ENCODE data around the gene WDR48. TPM values are rescaled to one million over a fixed set of nuclear protein-coding genes. Genes with fewer than 3 reads are reported as not detected.

The WDR48 gene
- total RNA-seq, 1 donor: 39.8 TPM

GRCh38 chr3:39140341-39140971, 88.6 kb downstream of the WDR48 start:
- Histone ChIP-seq H3K4me1 (ENCODE audit: insufficient read depth, low read length) (peaks cover 13% of the 10 kb centered on the region), H3K4me2 (ENCODE audit: insufficient read depth, low read length) (no peak overlapping the region), H3K27me3 (ENCODE audit: insufficient read depth, low read length) (no peaks in the 10 kb centered on the region), H3K79me2 (ENCODE audit: insufficient read depth, low read length) (peaks cover 52% of the 10 kb centered on the region), H4K20me1 (ENCODE audit: insufficient read depth, low read length) (peaks cover 33% of the 10 kb centered on the region), H3K9me3 (ENCODE audit: low read depth, low read length) (no peaks in the 10 kb centered on the region), H3K27ac (ENCODE audit: low read depth, low read length) (no peak overlapping the region), H3K36me3 (ENCODE audit: insufficient read depth, low read length) (peaks cover 59% of the 10 kb centered on the region), H3K4me3 (ENCODE audit: insufficient read depth, low read length) (no peak overlapping the region), H2AFZ (ENCODE audit: low read length) (no peak overlapping the region)
- no peak for DNase-seq (ENCODE audit: insufficient read length, low spot score, missing footprints)
- TF ChIP-seq, protein P1, sequence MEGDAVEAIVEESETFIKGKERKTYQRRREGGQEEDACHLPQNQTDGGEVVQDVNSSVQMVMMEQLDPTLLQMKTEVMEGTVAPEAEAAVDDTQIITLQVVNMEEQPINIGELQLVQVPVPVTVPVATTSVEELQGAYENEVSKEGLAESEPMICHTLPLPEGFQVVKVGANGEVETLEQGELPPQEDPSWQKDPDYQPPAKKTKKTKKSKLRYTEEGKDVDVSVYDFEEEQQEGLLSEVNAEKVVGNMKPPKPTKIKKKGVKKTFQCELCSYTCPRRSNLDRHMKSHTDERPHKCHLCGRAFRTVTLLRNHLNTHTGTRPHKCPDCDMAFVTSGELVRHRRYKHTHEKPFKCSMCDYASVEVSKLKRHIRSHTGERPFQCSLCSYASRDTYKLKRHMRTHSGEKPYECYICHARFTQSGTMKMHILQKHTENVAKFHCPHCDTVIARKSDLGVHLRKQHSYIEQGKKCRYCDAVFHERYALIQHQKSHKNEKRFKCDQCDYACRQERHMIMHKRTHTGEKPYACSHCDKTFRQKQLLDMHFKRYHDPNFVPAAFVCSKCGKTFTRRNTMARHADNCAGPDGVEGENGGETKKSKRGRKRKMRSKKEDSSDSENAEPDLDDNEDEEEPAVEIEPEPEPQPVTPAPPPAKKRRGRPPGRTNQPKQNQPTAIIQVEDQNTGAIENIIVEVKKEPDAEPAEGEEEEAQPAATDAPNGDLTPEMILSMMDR (IDR thresholded peaks at IDR 0.05; ENCODE audit: extremely low read depth, low read depth, low read length): no peak

- Histone ChIP-seq H2AFZ (ENCODE audit: low read length) (no peak overlapping the region), H3K27ac (ENCODE audit: low read depth, low read length) (no peak overlapping the region), H3K36me3 (ENCODE audit: insufficient read depth, low read length) (peaks cover 68% of the 10 kb centered on the region), H3K4me1 (ENCODE audit: insufficient read depth, low read length) (peaks cover 17% of the 10 kb centered on the region), H3K9me3 (ENCODE audit: low read depth, low read length) (no peaks in the 10 kb centered on the region), H3K4me2 (ENCODE audit: insufficient read depth, low read length) (no peak overlapping the region), H3K27me3 (ENCODE audit: insufficient read depth, low read length) (no peaks in the 10 kb centered on the region), H4K20me1 (ENCODE audit: insufficient read depth, low read length) (peaks cover 37% of the 10 kb centered on the region), H3K4me3 (ENCODE audit: insufficient read depth, low read length) (no peak overlapping the region), H3K79me2 (ENCODE audit: insufficient read depth, low read length) (peaks cover 60% of the 10 kb centered on the region)
- TF ChIP-seq, protein P1 (IDR thresholded peaks at IDR 0.05; ENCODE audit: extremely low read depth, low read depth, low read length): no peak
- no peak for DNase-seq (ENCODE audit: insufficient read length, low spot score, missing footprints)
Measured at GRCh38 chr3:39141171-39141995, 89.6 kb downstream of the WDR48 start.

GRCh38 chr3:39142067-39142466, 90.3 kb downstream of the WDR48 start:
- no peak for DNase-seq (ENCODE audit: insufficient read length, low spot score, missing footprints)

More at GRCh38 chr3:39142067-39142466, 90.3 kb downstream of the WDR48 start:
- Histone ChIP-seq H3K4me3 (ENCODE audit: insufficient read depth, low read length) (no peak overlapping the region), H3K36me3 (ENCODE audit: insufficient read depth, low read length) (peaks cover 69% of the 10 kb centered on the region), H3K79me2 (ENCODE audit: insufficient read depth, low read length) (peaks cover 65% of the 10 kb centered on the region), H3K4me1 (ENCODE audit: insufficient read depth, low read length) (peaks cover 24% of the 10 kb centered on the region), H3K27me3 (ENCODE audit: insufficient read depth, low read length) (no peaks in the 10 kb centered on the region), H3K9me3 (ENCODE audit: low read depth, low read length) (no peaks in the 10 kb centered on the region), H3K27ac (ENCODE audit: low read depth, low read length) (no peak overlapping the region), H4K20me1 (ENCODE audit: insufficient read depth, low read length) (peaks cover 43% of the 10 kb centered on the region), H2AFZ (ENCODE audit: low read length) (no peak overlapping the region), H3K4me2 (ENCODE audit: insufficient read depth, low read length) (no peak overlapping the region)
- TF ChIP-seq, protein P1 (IDR thresholded peaks at IDR 0.05; ENCODE audit: extremely low read depth, low read depth, low read length): no peak
